Testis (tissue), 5 donors: ENCODE results near the gene CABP1. TPM values are rescaled to one million over a fixed set of nuclear protein-coding genes. Genes with fewer than 3 reads are reported as not detected.

Experiments
- DNase-seq: peaks from one replicate; pipeline ENCODE4 v3.0.0-alpha.2; 2019
- H3K27ac ChIP-seq, 2 donors: fragments of 200-600 bp; sonication (generic); one replicate each; pipeline ENCODE4 v1.5.1; 2019
- H3K27me3 ChIP-seq: fragments of 200-600 bp; sonication (generic); one replicate; pipeline ENCODE4 v1.5.1; 2019
- H3K36me3 ChIP-seq: fragments of 200-600 bp; sonication (generic); one replicate; pipeline ENCODE4 v1.5.1; 2017; ENCODE audit warnings: low read depth; ENCODE audit errors: missing control alignments
- H3K4me1 ChIP-seq: fragments of 200-600 bp; sonication (generic); one replicate; pipeline ENCODE4 v1.5.1; 2019
- H3K4me3 ChIP-seq, 2 donors: fragments of 200-600 bp; sonication (generic); one replicate each; pipeline ENCODE4 v1.5.1; 2017 to 2019
- H3K9me3 ChIP-seq: fragments of 200-600 bp; sonication (generic); one replicate; pipeline ENCODE4 v1.5.1; 2017
- CTCF ChIP-seq, 3 experiments: fragments of 450-650 bp in 2 of 3; fragments of 200-600 bp in 1 of 3; sonication (generic) in 1 of 3; IDR thresholded peaks; one replicate each; pipeline ENCODE4 v1.5.1; 2016 to 2019; ENCODE audit warnings: antibody characterized with exemption in 3 of 3, mild to moderate bottlenecking in 2 of 3, moderate library complexity in 1 of 3
- POLR2A ChIP-seq: fragments of 450-650 bp; IDR thresholded peaks from one replicate; pipeline ENCODE4 v1.6.1; 2017; ENCODE audit warnings: antibody characterized with exemption, mild to moderate bottlenecking, moderate library complexity
- WGBS, 2 donors: methylation state at CpG; one replicate each; pipeline ENCODE4 v1.1.5; 2018; 5-methylcytosine and 5-hydroxymethylcytosine counted together
- intact Hi-C: fragments of 100-400 bp; cut with DNase I; formaldehyde crosslinking; loops from one replicate; pipeline ENCODE4 v1.15.1; 2023; ENCODE audit warnings: low total_unique reads
- long read RNA-seq, 2 donors: transcript quantifications; one replicate each; lab custom pipeline, GENCODE V29; 2026
- polyA plus RNA-seq: library from polyadenylated mRNA; stranded (reverse); fragments of 350-450 nt; fragmentation: Illumina TruSeq; extraction: RNeasy Lipid Tissue Mini Kit (QIAGEN cat#74804); gene quantifications from one replicate; pipeline ENCODE4 v1.2.3, GENCODE V29; 2014; ENCODE audit warnings: low read depth, low replicate concordance; ENCODE audit not compliant: insufficient read depth
- total RNA-seq, 2 donors: library from RNA; depleted of rRNA; stranded (reverse); fragments of >200 nt; gene quantifications; one replicate each; pipeline ENCODE4 v1.2.3, GENCODE V29; 2016

The CABP1 gene
- total RNA-seq = 1 to 10 TPM; 2.4 to 3.9 TPM
- 1.8 TPM for polyA plus RNA-seq
- long read RNA-seq, donor 1 = 0 reads
- long read RNA-seq, donor 2 = 0 reads

- WGBS, 2 donors = 9 to 19% methylated on average over 12 to 51 of the region's 56 CpGs
- Histone ChIP-seq H3K4me1 (peaks cover 6% of the 10 kb centered on the region), H3K27me3 (no peaks in the 10 kb centered on the region), H3K27ac (no peak within 1 kb of the TSS), H3K4me3 (peak within 1 kb of the TSS; percentile 44 to 54), H3K36me3 (no peaks in the 10 kb centered on the region), H3K9me3 (no peaks in the 10 kb centered on the region)
- TF ChIP-seq CTCF (IDR thresholded peaks at IDR 0.05) = peak in 1 of 3 experiments; percentile 27
- TF ChIP-seq POLR2A = no peak
- no peak for DNase-seq
- intact Hi-C loops = loop anchor here (10.0 kb wide), 1 partner anchor 335 kb away; the partner anchor contains the start of gene HNF1A
Observed at GRCh38 chr12:120639771-120640721, at the start of gene CABP1. TSS of gene CABP1 (plus strand) at chr12:120640626. CDS start at chr12:120640686, 60 bp downstream.

- Histone ChIP-seq H3K27me3 (no peaks in the 10 kb centered on the region), H3K36me3 (no peaks in the 10 kb centered on the region), H3K4me1 (peaks cover 15% of the 10 kb centered on the region), H3K4me3 (no peak overlapping the region), H3K9me3 (no peaks in the 10 kb centered on the region), H3K27ac (no peak overlapping the region)
- TF ChIP-seq CTCF (IDR thresholded peaks at IDR 0.05) (no peak), POLR2A (no peak)
- WGBS, 2 donors = 68 to 75% methylated on average over 4 to 6 of the region's 6 CpGs
- intact Hi-C loops = no loop called here
- no peak for DNase-seq
Observed at GRCh38 chr12:120590741-120591407, 49.6 kb upstream of the CABP1 start.

GRCh38 chr12:120592121-120593049, 48.0 kb upstream of the CABP1 start:
- Histone ChIP-seq H3K4me1 (peaks cover 15% of the 10 kb centered on the region), H3K36me3 (no peaks in the 10 kb centered on the region), H3K4me3 (no peak overlapping the region), H3K27me3 (no peaks in the 10 kb centered on the region), H3K27ac (no peak overlapping the region), H3K9me3 (no peaks in the 10 kb centered on the region)
- 82 to 87% methylated on average over 7 to 8 of the region's 8 CpGs for WGBS, 2 donors
- no peak for DNase-seq
- no peak for TF ChIP-seq CTCF (IDR thresholded peaks at IDR 0.05)
- no peak for TF ChIP-seq POLR2A
- intact Hi-C loops = no loop called here

GRCh38 chr12:120596901-120597300, 43.5 kb upstream of the CABP1 start:
- intact Hi-C loops = no loop called here
- TF ChIP-seq POLR2A = no peak
- no peak for TF ChIP-seq CTCF (IDR thresholded peaks at IDR 0.05)
- H3K4me3 ChIP-seq = no peak overlapping the region
- no peak for DNase-seq
- peaks cover 4% of the 10 kb centered on the region for H3K4me1 ChIP-seq
- 87 to 90% methylated on average over 3 of the region's 3 CpGs for WGBS, 2 donors
- no peaks in the 10 kb centered on the region for H3K9me3 ChIP-seq
- H3K27ac ChIP-seq = no peak overlapping the region
- no peaks in the 10 kb centered on the region for H3K27me3 ChIP-seq
- no peaks in the 10 kb centered on the region for H3K36me3 ChIP-seq
